22Rv1 (cell line): Measurements from ENCODE around the gene SOX14.

Experiments
- H3K27ac ChIP-seq: fragments of 450-650 bp; 2 replicates; pipeline ENCODE4 v1.5.1; 2017
- CTCF ChIP-seq: fragments of 450-650 bp; IDR thresholded peaks from 2 replicates; pipeline ENCODE4 v1.5.1; 2017; ENCODE audit warnings: mild to moderate bottlenecking
- ZFX ChIP-seq: fragments of 450-650 bp; IDR thresholded peaks from 2 replicates; pipeline ENCODE4 v1.6.1; 2017; ENCODE audit warnings: antibody characterized with exemption, borderline replicate concordance

SOX14 gene

GRCh38 chr3:137764001-137764433 is at the start of gene SOX14:
TSS of gene SOX14 (plus strand) at chr3:137764315. CDS start at chr3:137764785, 470 bp downstream.
- no peak for TF ChIP-seq ZFX
- no peak for TF ChIP-seq CTCF
- H3K27ac ChIP-seq = no peak within 1 kb of the TSS

DNA sequence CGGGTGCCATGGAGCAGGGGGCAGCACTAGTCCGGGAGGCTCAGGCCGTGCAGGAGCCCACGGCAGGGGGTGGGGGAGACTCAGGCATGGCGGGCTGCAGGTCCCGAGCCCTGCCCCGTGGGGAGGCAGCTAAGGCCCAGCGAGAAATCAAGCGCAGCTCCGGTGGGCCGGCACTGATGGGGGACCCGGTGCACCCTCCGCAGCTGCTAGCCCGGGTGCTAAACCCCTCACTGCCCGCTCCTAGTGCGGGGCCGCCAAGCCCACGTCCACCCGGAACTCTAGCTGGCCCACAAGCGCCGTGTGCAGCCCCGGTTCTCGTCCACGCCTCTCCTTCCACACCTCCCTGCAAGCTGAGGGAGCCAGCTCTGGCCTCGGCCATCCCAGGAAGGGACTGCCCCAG is 49.6 kb upstream of the SOX14 start:
- no peak for TF ChIP-seq ZFX
- no peak for TF ChIP-seq CTCF
- no peak overlapping the region for H3K27ac ChIP-seq

GRCh38 chr3:137724240-137724639 is 39.9 kb upstream of the SOX14 start:
- H3K27ac ChIP-seq = no peak overlapping the region
- TF ChIP-seq CTCF = no peak
- TF ChIP-seq ZFX = no peak

DNA sequence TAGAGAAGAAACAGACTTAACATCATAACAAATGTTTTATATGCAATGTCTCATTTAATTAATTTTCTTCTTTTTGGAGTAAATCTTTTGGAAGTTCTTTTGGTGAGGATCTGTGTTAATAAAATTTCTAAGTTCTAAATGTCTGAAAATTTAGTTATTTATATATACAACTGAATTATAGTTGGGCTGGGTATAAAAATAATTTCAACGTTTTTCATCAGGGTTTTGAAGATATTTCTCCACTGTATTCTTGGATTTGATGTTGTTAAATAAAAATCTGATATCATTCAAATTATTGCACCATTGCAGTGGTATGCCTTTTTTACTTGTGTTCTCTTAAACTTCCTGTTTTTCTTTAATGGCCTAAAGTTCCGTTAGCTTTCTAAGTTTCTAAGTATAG is 26.9 kb upstream of the SOX14 start:
- no peak for TF ChIP-seq CTCF
- no peak for TF ChIP-seq ZFX
- H3K27ac ChIP-seq = no peak overlapping the region

- H3K27ac ChIP-seq = no peak overlapping the region
- TF ChIP-seq ZFX (no peak), CTCF (no peak)
These were observed 25.4 kb upstream of the SOX14 start for GRCh38 chr3:137738710-137739109.

- H3K27ac ChIP-seq = no peak overlapping the region
- TF ChIP-seq CTCF (no peak), ZFX (no peak)
These were observed 20.5 kb upstream of the SOX14 start for GRCh38 chr3:137743608-137744007.

- no peak overlapping the region for H3K27ac ChIP-seq
- TF ChIP-seq ZFX = no peak
- no peak for TF ChIP-seq CTCF
These were observed 17.3 kb upstream of the SOX14 start for GRCh38 chr3:137746808-137747207.
